NT2/D1 (cell line): Measurements from ENCODE around the gene POLE.

Experiments
- DNase-seq: peaks from one replicate; pipeline ENCODE4 v3.0.0-alpha.2; 2011; ENCODE audit warnings: low read depth, low spot score
- H3K27me3 ChIP-seq: 2 replicates; pipeline ENCODE4 v1.6.0; 2011; ENCODE audit warnings: mild to moderate bottlenecking; ENCODE audit not compliant: insufficient read length, insufficient read depth
- H3K36me3 ChIP-seq: 2 replicates; pipeline ENCODE4 v1.6.1; 2011; ENCODE audit warnings: mild to moderate bottlenecking, low read length, mixed read lengths; ENCODE audit not compliant: insufficient read depth, insufficient read length
- H3K4me1 ChIP-seq: 2 replicates; pipeline ENCODE4 v1.5.1; 2011; ENCODE audit not compliant: insufficient read depth, insufficient read length
- H3K4me3 ChIP-seq: 2 replicates; pipeline ENCODE4 v1.5.1; 2011; ENCODE audit warnings: low read depth; ENCODE audit not compliant: insufficient read length
- H3K9ac ChIP-seq: 2 replicates; pipeline ENCODE4 v1.6.0; 2011; ENCODE audit warnings: low read depth; ENCODE audit not compliant: insufficient read length
- H3K9me3 ChIP-seq: 2 replicates; pipeline ENCODE4 v1.5.1; 2011; ENCODE audit warnings: mild to moderate bottlenecking, low read length; ENCODE audit not compliant: insufficient read depth
- SUZ12 ChIP-seq: IDR thresholded peaks from 2 replicates; pipeline ENCODE4 v1.6.1; 2011; ENCODE audit not compliant: insufficient read length, insufficient read depth; ENCODE audit errors: extremely low read depth
- YY1 ChIP-seq: IDR thresholded peaks from 2 replicates; pipeline ENCODE4 v1.6.1; 2011; ENCODE audit not compliant: insufficient read length, insufficient read depth
- ZNF274 ChIP-seq: IDR thresholded peaks from 2 replicates; pipeline ENCODE4 v1.6.1; 2011; ENCODE audit warnings: mild to moderate bottlenecking, low read depth, low read length

Gene POLE

DNA sequence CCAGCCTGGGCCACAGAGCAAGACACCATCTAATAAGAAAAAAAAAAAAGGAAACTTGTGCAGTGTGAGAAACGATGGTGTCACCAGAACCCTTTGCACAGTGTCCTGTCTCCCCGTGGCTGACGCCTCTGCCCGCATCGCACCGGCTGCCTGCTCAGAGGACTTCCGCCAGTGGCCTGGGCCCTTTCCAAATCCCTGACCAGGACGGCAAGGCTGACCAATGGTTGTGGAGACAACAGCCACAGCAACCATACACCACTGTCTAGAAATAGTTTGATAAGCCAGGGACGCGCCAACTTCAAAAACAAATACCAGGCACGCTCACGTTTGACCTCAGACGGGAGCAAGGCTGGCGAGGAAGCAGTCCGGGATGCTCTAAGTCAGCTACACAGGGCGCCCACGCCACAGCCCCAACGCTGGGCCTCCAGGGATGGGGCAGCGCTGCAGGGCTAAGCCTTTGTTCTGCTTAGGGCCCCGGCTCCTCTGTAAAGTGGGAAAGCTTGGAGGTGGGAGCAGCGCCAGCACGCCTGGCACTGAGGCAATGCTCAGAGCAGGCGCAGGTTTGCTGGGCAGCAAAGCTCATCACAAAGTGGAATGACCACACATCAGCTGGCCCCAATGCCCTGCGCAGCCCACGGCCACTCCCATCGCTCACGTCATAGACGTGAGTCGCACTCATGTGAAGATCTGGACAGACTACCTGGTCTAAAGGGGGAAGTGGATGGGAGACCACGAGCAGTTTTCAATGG lies 36.0 kb upstream of the POLE start:
- H3K4me3 ChIP-seq: no peak overlapping the region
- no peaks in the 10 kb centered on the region for H3K9me3 ChIP-seq
- TF ChIP-seq SUZ12: no peak
- no peak for TF ChIP-seq YY1
- no peak for TF ChIP-seq ZNF274
- H3K27me3 ChIP-seq: no peaks in the 10 kb centered on the region
- DNase-seq: no peak
- H3K4me1 ChIP-seq: peaks cover 6% of the 10 kb centered on the region
- peaks cover 92% of the 10 kb centered on the region for H3K36me3 ChIP-seq
- H3K9ac ChIP-seq: no peak overlapping the region

GRCh38 chr12:132720606-132721345 lies 33.6 kb upstream of the POLE start:
- no peaks in the 10 kb centered on the region for H3K27me3 ChIP-seq
- peaks cover 89% of the 10 kb centered on the region for H3K36me3 ChIP-seq
- TF ChIP-seq YY1 (no peak), SUZ12 (no peak), ZNF274 (no peak)
- H3K9ac ChIP-seq: no peak overlapping the region
- no peaks in the 10 kb centered on the region for H3K9me3 ChIP-seq
- peaks cover 6% of the 10 kb centered on the region for H3K4me1 ChIP-seq
- DNase-seq: no peak
- H3K4me3 ChIP-seq: no peak overlapping the region

DNA sequence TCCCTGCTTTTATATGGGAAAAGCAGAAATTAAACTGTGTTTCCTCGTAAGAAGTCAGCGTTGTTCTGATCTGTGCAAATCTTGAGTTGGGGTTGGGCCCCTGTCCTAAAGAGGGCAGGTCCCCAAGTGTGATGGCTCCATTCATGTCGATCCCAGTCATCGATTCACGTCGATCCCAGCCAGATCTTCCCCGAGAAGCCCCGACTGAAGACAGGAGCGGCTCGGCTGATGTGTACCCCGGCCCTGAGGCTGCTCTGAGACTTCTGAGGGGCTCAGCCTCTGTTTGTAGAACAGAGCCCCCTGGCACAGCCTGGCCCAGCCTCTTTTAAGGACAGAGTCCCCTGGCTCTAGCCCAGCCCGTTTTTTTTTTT lies 32.8 kb upstream of the POLE start:
- H3K36me3 ChIP-seq: peaks cover 85% of the 10 kb centered on the region
- H3K27me3 ChIP-seq: no peaks in the 10 kb centered on the region
- DNase-seq: no peak
- H3K4me1 ChIP-seq: peaks cover 6% of the 10 kb centered on the region
- H3K9me3 ChIP-seq: no peaks in the 10 kb centered on the region
- no peak for TF ChIP-seq YY1
- no peak for TF ChIP-seq SUZ12
- TF ChIP-seq ZNF274: no peak
- H3K4me3 ChIP-seq: no peak overlapping the region
- H3K9ac ChIP-seq: no peak overlapping the region

- Histone ChIP-seq H3K9me3 (no peaks in the 10 kb centered on the region), H3K27me3 (no peaks in the 10 kb centered on the region), H3K36me3 (peaks cover 85% of the 10 kb centered on the region), H3K4me3 (no peak overlapping the region), H3K9ac (peak overlapping the region; percentile 56), H3K4me1 (peaks cover 6% of the 10 kb centered on the region)
- TF ChIP-seq ZNF274: no peak
- TF ChIP-seq YY1: no peak
- TF ChIP-seq SUZ12: no peak
- DNase-seq: no peak
These were observed 32.2 kb upstream of the POLE start for GRCh38 chr12:132719141-132719953.

- Histone ChIP-seq H3K4me3 (no peak overlapping the region), H3K36me3 (peaks cover 85% of the 10 kb centered on the region), H3K9me3 (no peaks in the 10 kb centered on the region), H3K9ac (peak overlapping the region; percentile 56), H3K27me3 (no peaks in the 10 kb centered on the region), H3K4me1 (peaks cover 6% of the 10 kb centered on the region)
- no peak for TF ChIP-seq YY1
- no peak for TF ChIP-seq SUZ12
- no peak for TF ChIP-seq ZNF274
- DNase-seq: no peak
These were observed 31.5 kb upstream of the POLE start for GRCh38 chr12:132718644-132719043.

- H3K4me3 ChIP-seq: no peak overlapping the region
- no peaks in the 10 kb centered on the region for H3K27me3 ChIP-seq
- TF ChIP-seq SUZ12: no peak
- no peak for TF ChIP-seq YY1
- H3K9ac ChIP-seq: no peak overlapping the region
- no peaks in the 10 kb centered on the region for H3K9me3 ChIP-seq
- peaks cover 83% of the 10 kb centered on the region for H3K36me3 ChIP-seq
- no peak for DNase-seq
- peaks cover 6% of the 10 kb centered on the region for H3K4me1 ChIP-seq
These were observed 30.6 kb upstream of the POLE start for GRCh38 chr12:132717531-132718387.
